ENCODE measurements around the gene SH3D19. TPM values are rescaled to one million over a fixed set of nuclear protein-coding genes. Genes with fewer than 3 reads are reported as not detected.
"Not testable (repeated sequence)": the region's sequence is repeated elsewhere in the genome, so short reads cannot be mapped to it uniquely, and the experiment has no call there.

Gene SH3D19
- polyA plus RNA-seq, 1 donor = 35.2 TPM

DNA sequence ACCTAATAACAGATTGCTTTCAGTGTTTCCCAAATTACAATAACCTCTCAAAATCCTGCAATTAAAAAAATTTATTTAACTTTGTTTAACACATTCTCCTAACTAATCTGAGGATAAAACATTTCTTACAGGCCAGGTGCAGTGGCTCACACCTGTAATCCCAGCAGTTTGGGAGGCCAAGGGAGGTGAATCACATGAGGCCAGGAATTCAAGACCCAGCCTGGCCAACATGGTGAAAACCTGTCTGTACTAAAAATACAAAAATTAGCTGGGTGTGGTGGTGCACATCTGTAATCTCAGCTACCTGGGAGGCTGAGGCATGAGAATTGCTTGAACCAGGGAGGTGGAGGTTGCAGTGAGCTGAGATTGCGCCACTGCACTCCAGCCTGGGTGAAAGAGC is 90.0 kb downstream of the SH3D19 start:
- not testable (repeated sequence) for DNase-seq

DNA sequence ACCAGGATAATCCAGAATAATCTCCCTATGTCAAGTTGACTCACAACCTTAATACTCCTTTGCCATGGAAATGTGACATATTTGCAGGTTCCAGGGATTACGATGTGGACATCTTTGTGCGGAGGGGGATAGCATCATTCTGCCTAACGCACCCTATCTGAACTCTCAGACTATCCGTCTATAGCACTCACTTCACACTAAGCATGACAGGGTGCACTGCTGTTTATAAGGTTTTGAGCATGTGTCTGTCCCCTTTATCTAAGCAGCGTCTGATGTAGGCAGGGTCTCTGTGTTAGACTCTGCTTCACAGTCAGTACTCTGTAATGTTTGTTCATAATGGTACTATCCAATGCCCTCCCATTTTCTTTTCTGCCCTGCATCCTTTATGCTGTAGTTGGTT is 91.8 kb downstream of the SH3D19 start:
- DNase-seq = no peak

DNA sequence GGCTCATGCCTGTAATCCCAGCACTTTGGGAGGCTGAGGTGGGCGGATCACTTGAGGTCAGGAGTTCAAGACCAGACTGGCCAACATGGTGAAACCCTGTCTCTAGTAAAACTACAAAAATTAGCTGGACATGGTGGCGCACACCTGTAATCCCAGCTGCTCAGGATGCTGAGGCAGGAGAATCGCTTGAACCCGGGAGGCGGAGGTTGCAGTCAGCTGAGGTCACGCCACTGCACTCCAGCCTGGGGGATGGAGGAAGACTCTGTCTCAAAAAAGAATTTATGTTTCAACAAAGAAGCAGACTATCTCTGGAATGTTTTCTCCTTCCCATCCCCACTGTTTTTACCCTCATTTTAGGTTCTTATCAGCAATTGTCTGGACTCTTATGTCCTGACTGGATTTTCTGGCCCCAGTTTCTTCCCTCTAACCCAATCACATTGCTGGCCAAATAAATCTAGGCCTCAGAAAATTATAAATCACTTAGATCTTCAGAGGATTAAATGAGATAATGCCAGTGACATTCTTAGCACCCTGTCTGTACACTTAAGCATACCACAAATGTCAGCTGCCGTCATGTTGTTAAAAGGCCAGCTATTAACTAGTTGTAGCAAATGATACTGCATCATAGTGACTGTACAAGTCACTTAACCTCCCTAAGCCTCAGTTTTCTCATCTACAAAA is 93.3 kb downstream of the SH3D19 start:
- DNase-seq = no peak

DNA sequence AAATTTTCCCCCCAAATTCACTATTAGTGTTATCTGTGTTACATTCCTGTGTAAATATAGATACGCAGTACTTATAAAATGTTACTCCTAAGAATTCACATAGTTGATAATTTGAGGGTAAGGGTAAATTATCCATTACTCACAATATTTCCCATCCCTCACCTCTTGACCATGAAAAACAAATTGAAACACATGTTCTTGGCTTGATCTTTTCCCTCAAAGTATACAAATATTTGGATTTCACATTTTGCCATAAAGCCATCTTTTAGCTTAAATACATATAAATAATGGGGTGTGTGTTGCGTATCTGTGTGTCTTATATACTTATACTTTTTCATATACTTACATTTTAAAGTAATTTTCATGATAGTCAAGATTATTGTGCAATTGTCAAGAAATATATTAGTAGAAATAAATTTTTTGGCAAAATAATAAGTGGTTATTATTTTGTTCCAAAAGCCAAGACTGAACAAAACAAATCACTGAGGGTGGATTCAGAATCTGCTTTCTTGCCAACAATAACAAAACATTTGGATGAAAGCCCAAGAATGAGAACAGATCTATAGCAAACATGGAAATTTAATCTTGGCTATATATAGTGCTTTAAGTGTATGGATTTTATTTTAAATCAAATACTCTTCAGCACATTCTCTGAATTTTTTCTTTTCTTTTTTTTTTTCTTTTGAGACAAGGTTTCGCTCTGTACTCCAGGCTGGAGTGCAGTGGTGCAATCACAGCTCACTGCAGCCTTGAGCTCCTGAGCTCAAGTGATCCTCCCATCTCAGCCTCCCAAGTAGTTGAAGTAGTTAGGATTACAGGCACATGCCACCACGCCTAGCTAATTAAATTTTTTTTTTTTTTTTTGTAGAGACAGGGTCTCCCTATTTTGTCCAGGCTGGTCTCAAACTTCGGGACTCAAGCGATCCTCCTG is 97.0 kb downstream of the SH3D19 start:
- peak; percentile 57 for DNase-seq

- peak; percentile 24 for DNase-seq
Observed at GRCh38 chr4:151227731-151228130, 97.7 kb downstream of the SH3D19 start.

DNA sequence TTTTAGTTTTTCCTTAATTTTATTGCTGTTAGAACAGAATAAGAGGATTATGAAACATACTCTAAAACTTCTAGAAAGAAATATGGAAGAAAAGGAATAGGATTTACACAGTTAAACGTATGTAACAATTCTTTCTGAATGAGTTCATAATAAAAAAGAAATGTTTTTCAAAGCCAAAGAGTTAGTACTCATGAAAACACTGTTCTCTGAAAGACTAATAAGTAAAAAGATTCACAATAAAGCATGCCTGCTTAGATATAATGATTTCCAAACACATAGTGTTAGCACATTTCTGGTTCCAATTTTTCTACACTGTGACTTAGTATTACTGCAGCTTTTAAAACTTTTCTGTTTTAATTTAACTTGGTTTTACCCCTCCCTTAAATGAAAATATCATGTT is 98.2 kb downstream of the SH3D19 start:
- no peak for DNase-seq

- DNase-seq = peak; percentile 25
Observed at GRCh38 chr4:151226004-151226932, 99.1 kb downstream of the SH3D19 start.

GRCh38 chr4:151223465-151223864 is 101.9 kb downstream of the SH3D19 start:
- DNase-seq = no peak

GRCh38 chr4:151219948-151220347 is 105.5 kb downstream of the SH3D19 start:
- DNase-seq = no peak

GRCh38 chr4:151219091-151219490 is 106.3 kb downstream of the SH3D19 start:
- DNase-seq = no peak

- DNase-seq = no peak
Observed at GRCh38 chr4:151218343-151218742, 107.1 kb downstream of the SH3D19 start.

GRCh38 chr4:151217326-151217725 is 108.1 kb downstream of the SH3D19 start:
- no peak for DNase-seq

- no peak for DNase-seq
Observed at GRCh38 chr4:151215295-151215694, 110.1 kb downstream of the SH3D19 start.

DNA sequence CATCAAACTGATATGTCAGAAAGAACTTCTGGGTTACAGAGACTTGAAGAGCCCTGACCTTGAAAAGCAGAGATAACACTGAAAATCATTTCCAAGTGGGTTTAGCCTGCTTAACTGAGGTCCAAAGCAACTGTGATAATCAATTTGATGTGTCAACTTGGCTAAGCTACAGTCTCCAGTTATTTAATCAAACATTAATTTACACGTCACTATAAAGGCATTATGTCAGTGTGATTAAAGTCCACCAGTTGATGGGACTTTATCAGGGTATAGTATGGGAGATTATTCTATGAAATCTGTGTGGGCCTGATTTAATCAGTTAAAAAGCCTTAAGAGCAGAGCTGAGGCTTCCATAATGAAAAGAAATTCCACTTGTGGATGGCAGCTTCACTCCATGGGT is 117.5 kb downstream of the SH3D19 start:
- no peak for DNase-seq

GRCh38 chr4:151207186-151207585 is 118.2 kb downstream of the SH3D19 start:
- DNase-seq = no peak

GRCh38 chr4:151206241-151207005 is 119.0 kb downstream of the SH3D19 start:
- no peak for DNase-seq

DNA sequence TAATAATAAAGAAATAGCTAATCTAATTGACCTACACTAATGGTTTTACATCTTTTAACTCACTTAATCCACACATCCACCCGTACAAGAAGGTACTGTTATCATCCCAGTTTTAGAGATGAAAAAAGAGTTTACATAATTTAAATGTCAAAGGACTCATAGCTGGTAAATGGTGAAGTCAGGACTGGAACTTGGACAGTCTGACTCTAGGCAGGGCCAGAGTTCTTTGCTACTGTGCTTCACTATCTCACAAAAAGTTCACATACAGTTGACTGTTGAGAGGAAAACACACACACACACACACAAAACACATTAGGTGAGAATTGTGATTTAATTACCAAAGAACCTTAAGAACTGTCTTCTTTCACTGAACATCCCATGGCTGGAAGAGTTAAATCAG is 119.7 kb downstream of the SH3D19 start:
- no peak for DNase-seq

GRCh38 chr4:151204925-151205524 is 120.4 kb downstream of the SH3D19 start:
- no peak for DNase-seq

DNA sequence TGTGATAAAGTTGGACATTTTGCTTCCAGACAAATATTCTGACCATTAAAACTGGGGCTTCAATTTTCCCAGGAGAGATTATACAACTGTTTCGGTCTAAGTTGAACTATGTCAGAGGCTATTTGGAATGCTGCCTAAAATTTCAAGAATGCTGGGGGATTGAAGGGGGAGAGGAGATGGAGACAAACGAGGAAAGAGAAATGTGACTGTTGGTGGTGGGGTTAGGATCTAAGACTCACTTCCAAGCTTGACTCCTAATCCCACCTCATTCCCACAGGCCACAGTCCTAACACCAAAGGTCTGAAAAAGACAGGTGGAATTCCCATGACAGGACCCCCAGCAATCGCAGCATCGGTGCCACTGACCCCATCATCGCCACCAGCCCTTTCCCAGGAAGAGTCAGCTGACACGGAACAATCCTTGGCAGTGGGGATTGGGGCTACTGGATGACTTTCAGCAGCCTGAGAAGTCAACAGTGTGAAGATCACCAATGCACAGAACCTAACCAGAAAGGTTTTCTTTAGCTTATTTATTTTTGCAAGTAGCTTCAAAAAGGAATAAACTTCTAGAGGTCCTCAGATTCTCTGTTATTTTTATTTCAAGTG is 122.5 kb downstream of the SH3D19 start:
- no peak for DNase-seq

DNA sequence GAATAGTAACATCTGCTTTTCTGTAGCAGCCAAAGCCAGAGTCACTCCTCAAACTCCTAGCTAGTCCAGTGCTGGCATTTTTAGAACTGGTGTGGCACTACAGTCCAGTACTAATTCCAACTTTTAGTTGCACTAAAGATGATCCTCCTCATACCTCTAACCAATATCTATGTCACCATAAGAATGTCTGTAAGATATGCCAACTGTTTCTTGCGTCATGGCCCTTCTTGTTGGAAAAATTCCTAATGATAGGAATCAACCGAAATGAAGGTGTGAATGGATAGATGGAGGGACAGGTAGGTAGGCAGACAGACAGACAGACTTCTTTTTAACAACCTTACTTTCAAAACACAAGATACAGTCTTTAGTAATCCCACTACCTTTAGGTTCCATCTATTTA is 123.0 kb downstream of the SH3D19 start:
- DNase-seq = no peak
